GM18520 (cell line): ENCODE data around the gene B4GAT1.

Experiments used
- ATAC-seq: cut with Tn5 transposase; IDR thresholded peaks from one replicate; pipeline ENCODE4 v1.9.1; 2021; ENCODE audit not compliant: unreplicated experiment

Gene B4GAT1

DNA sequence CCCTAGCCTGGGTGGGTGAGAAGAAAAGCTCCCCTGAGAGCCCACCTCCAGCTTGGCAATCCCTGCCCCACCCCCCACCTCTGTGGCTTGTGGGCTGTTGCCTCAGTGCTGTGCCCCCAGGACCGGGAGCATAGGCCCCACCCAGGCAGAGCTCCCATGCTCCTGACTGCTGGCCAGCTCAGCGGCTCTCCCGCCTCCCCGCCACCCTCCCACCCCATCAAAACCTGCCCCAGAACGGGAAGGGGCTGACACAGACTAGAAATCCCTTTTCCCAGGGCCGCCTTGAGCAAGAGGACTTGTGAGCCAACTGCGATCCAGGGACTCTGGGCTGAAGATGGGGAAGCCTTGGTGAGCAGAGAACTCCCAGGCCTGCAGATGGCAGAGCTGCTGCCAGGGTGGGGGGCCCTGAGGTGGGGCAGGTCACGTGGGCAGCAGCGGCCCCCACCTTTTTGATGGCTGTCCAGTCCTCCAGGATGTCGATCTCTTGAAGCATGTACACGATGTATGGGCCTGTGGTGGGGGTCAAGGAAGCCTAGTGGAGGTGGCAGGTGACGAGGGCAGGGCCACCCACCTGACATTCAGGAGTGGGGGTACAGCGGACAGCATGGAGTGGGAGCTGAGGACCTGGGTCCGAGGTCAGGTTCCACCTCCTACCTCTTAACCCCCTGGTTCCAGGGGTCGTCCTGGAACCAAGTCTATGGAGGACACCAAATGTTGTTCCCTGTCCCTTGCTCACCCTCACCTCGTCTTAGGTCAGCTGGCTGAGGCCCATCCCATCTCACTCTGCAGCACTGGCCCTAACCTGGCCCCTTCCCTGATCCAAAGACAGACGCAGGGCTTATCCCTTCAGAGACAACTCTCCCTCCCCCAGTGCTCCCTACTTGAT lies 8.9 kb downstream of the B4GAT1 start:
- ATAC-seq = no peak

DNA sequence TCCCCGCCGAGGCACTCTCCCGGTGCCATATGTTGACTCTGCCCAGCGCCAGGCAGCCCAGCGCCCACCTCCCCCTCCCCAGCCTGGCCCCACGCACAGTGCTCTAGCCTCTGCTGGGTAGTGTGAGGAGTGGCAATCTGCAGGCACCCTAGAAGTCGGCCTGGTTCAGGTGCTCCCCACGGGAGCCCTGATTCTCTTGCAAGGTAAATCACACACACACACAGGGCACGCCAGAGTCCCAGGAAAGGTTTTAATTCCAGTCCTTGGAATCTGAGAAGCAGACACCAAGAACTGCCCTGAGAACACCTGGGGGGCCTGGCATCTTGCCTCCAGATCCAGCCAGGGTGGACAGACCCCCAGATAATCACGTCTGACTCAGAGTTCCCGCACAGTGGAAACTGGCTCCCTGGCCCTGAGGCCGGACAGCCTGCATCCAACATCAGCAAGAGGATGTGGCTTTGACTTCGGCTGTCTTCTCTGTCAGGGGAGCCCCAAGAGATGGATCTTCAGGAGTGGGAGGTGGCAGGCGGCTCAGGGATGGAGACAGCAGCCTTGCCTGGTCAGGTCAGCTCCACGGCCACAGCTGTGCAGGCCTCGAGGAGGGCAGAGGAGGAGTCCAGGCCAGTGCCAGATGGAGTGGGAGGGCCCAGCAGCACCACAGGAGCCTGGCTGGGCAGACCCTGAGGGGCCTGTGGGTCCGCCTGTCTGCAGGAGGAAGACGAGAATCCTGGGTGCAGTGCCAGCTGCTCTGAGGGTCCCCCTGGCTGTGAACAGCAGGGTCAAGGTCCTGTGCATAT lies 10.1 kb downstream of the B4GAT1 start:
- no peak for ATAC-seq

DNA sequence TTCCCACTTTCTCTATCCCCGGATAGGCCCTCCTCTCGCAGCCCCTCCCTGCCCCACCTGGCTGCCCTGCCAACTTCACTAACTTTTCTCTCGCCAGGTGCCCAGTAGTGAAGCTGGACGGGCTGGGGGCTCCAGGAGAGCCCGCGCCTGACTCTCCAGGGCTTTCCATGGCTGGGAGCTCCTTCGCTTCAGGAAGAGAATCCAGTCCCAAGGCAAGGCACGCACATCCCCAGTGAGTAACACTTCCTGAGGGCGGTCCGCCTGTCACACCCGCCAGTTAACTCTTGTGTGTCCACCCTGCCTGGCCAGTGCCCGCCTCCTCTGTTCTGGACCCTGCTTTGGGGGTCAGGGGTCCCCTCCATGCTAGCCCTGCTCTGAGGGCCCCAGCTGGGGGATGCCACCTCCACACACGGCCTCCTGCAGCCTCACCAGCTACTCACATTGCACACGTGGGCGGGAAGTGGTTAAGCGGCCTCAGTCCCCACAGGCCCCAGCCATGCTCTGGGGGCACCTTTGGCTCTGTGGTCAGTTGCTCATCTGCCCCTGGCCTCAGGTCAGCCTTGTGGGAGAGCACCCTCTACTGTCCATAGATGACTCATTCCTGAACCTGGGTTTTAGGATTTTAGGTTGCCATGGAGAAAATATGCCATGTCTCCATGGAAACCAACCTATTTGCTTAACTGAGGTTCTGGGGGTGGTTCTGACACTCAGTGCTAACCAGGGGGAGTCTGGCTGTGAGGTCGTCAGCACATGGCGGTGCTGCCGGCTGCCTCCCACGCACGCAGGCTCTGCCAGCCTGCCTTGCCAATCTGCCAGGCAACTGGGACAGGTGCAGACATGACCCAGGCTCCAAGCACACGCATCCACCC lies 11.0 kb downstream of the B4GAT1 start, which contains the start of gene RIN1:
TSS of gene RIN1 (minus strand) at position 201 of the 869 bp plus-strand sequence. CDS start at position 169, 32 bp downstream.
- ATAC-seq = peak; percentile 63

DNA sequence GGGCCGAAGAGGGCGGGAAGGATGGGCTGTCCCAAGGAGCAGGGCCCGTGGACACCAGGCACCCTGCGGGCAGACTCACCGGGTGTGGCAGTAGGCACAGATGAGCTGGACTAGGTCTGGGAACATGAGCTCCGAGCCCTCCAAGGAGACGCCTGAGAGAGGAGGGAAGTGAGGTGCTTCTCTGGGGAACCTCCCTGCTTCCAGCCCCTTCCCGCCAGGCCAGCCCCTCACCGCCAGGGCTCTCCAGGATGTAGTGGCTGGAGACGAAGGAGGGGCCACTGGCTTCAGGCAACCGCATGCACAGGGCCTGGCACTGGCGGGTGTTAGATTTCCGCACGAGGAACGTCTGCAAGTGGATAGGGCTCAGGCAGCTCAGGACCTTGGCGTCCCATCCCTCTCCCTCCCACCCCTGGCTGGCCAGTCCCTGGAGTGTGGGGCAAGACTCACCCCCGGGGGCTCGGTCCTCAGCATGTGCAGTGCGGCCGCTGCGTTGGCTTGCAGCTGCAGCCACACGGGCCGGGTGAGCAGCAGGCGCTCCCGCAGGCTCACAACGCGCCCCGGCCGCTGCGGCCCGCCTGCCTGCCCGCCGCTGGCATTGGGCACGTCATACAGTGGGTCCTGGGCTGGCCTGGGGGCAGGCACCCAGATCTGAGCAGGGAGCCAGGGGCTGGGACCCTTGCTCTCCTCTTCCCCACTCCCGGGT lies 11.7 kb downstream of the B4GAT1 start:
- ATAC-seq = no peak

DNA sequence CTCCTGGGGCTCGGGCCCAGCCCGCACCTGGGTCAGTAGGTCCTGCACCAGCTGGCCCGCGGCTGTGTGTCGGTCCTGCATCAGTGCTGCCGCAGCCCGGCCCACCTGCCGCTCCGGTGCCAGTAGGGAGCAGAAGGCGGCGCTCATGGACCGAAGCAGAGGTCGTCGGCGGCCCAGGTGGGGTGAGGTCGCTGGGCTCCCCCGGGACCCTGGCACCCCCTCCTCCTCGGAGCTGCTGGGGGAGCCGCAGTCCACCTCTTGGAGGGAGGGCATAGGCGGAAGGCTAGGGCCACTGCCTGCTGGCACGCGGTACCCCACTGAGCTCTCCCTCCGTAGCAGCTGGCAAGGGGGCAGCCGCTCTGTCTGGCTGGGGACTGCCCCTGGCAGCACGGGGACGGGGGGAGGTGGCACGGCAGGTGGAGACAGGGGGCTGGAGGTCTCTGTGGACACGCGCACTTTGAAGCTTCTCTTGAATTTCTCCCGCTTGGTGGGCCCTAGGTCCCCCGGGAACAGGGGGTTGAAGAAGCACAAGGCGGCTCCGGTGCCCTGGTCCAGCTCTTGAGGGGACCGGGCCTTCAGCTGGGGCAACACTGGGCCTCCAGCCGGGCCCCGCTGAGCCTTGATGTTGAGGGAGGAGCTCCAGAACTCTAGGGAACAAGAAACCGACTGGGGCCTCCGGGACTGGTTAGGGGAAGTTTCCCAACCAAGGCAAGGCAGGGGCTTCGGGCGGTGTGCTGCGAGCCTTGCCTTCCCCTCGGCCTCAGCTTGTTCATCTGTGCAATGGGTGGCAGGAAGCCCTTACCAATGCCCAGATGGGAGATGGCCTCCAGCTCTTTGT lies 12.6 kb downstream of the B4GAT1 start:
- ATAC-seq = no peak

DNA sequence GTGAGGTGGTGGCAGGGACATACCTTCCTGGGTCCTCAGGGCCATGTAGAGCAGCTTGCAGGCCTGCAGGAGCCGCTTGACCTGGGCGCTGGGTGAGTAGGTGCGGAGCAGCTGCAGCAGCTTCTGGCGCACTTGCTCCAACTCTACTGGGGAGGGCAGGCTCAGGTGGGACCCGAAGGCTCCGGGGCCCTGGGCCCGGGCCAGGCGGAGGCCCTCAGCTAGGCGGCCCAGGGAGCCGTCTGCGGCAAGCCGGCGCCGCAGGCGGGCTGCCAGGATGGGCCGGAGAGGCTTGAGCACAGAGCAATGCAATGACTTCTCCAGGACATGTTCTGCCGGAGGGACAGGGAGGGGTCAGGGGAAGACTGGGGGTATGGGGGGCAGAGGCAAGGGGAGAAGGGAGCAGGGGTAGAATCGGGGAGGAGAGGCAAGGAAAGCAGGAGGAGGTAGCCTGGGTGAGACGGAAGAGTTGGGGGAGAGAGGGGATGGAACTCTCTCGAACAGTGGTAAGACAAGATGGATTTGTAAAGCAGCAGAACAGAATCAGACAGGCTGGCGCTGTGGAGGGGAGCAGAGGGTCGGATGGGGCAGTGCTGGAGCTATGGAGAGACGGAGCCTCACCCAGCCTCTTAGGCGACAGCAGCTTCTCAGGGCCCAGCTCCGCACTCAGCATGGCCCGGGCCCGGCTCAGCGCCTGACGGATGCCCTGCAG lies 13.4 kb downstream of the B4GAT1 start:
- ATAC-seq = no peak

DNA sequence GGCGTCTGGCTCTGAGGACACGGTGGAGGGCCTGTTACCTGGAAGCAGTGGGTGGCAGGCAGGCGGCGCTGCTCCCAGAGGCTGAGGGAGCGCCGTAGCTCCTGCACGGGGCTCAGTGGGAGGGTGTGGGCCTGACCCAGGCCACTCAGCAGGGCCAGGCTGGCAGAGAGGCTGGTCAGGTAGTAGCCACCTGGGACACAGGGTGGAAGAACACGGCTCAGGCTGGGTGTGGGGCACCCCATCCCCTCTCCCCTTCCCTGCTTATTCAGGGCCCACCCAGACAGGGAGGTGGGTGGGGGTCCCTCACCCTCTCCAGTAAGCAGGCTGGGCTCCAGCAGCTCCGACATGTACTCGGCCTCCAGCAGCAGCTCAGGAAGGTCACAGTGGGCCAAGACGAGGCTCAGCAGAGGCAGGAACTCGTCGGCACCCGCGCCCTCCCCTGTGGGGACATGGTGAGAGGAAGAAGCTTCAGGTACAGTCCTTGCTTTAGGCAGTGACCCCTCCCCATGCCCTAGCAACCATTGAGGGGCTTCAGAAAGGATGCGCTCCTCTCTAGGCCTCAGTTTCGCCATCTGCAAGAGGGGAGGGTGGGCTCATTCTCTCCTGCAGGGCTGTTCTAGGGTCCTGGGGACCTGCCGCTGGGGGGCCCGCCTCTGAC lies 14.1 kb downstream of the B4GAT1 start:
- no peak for ATAC-seq

DNA sequence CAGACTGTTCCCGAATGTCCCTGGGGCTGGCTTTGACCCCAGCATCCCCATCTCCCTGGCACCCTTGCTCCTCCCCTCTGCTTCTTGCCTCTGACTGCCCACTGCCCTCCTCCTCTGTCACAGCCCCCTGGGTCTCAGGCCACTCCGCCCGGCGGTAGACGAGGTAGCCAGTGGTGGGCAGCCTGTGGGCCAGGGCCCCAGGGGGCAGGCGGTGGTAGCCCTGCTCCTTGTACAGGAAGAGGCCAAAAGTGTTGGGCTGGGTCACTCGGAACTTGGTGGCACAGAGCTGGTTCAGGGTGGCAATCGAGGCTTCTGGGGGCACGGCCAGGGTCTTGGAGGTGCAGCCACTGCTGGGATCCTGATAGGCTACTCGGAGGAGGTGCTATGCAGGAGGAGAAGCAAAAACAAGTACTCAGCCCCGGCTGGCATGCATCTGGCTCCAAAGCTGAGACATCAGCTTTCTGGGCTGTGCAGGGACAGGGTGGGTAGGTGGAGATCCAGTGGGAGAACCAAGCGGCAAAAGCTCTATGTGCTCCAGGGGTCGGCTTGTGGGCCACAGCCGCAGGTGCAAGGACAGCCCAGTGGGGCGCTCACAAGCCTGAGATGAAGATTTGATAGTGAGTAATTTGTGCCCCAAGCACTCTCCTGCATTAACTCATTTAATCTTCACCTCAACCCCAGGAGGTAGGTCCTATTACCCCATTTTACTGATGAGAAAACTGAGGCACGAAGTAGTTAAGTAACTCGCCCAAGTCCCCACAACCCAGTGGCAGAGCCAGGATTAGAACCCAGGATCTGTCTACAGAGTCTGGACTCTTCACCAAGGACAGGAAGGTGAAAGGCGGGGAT lies 14.8 kb downstream of the B4GAT1 start:
- ATAC-seq = no peak

DNA sequence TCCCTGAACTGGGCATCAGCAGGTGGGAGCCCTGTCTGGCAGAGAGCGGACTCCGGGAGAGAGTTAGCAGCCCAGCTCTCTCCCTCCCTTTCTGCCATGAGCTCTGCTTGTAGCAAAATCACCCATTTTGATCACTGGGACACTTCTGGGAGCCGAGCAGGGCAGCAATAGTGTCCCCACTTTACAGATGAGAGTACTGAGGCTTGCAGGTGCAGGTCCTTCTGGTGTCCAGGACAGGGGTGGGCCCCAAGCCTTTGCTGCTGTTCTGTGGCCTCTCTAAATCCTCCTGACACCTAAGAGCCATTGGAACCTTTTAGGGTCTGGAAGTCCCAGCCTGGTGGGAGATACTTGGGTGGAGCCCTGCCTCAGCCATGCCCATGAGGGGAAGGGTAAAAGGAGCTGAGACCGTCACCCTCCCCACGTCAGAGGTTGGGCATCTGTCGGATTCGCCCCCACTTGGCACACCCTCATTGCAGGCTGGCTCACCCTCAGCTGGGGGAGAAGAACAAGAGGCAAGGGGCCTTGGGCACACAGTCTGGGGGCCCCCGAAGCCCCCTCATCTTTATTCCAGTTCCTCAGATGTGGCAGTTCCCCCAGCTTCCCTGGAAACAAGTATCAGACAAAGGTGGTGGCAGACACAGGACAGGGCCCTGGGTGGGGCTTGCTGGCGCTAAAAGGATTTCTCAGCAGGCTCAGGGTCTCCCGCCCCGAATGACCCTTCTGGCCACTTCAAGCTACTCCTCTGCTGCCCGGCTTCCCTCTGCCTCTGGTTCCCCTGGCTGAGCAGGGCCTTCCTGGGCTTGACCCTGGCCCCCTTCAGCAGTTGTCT lies 15.7 kb downstream of the B4GAT1 start:
- no peak for ATAC-seq

DNA sequence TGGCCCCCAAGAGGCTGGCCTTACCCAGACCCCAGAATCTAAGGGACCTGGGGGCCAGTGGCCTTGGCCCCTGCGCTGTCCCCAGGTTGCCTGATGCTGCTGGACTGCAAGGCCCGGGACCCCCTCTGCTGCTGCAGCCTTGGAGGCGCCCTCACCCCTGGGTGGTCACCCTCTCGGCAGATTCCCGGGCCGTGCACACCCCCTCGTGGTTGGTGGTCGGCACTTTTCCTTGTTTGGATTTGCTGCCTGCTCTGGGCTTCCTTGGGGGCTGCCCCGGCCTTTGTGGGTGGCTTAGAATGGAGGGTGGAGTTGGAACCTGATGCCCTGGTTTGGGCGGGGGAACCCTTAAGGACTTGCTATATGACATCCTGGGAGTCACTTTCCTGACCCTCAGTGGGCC lies 16.5 kb downstream of the B4GAT1 start:
- no peak for ATAC-seq

DNA sequence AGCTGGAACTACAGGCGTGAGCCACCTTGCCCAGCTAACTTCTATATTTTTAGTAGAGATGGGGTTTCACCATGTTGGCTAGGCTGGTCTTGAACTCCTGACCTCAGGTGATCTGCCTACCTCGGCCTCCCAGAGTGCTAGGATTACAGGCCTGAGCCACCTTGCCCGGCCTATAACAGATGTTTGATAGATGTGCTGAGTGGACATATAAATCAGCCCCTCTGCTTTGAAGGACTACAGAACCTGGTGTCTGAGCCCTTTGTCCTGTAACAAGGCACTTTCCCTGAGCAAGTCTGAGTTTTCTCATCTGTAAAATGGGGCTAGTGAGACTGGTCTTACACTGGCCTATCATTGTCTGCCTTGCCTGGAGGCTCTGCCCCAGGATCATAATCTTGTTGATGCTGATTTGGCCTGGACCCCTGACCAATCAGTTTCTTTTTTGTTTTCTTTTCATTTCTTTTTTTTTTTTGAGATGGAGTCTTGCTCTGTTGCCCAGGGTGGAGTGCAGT lies 18.2 kb downstream of the B4GAT1 start:
- ATAC-seq = no peak

DNA sequence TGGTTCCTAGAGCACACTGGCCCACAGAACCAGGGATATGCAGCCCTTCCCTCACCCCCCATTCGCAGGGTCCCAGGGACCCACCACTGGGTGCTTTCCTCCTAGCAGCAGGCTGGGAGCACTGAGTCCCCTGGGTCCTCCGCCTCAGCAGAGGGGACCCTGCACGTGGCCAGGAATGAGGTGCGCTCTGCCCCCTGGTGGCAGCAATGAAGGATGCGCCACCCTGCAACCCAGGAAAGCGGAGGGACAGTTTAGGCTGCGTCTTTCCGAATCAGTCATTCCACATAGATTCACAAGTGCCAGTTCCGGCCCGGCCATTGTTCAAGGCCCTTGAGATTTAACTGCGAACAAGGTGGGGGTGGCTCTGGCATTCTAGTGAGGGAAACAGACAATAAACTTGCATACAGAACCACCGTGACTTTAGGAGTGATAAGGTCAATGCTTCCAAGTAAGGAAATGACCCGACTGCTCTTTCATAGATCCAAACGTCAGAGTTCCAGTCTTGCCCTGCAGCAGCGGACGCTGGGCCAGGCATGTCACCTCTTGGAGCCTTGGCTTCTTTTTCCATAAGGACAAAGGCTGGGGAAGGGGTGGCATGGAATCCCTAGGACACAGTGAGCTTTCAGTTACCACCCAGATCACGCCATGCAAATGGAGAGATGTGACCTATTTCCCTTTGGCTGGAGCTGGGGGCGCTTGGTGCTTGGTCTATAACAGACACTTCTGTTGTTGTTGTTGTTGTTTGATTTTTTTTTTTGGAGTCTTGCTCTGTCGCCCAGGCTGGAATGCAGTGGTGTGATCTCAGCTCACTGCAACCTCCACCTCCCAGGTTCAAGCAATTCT lies 18.9 kb downstream of the B4GAT1 start:
- ATAC-seq = no peak

DNA sequence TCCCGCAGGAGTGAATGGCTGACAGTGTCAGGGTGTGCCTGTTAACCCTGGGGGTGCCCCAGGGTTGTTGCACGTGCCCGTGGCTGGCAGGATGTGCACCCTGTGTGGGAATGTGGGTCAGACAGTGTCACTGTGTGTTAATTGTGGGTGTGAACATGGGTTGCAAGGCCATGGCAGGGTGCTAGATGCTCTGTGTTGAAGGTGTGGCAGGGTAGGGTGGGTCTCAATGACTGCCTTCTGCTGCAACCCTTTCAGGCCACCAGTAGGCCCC lies 19.5 kb downstream of the B4GAT1 start:
- ATAC-seq = no peak

DNA sequence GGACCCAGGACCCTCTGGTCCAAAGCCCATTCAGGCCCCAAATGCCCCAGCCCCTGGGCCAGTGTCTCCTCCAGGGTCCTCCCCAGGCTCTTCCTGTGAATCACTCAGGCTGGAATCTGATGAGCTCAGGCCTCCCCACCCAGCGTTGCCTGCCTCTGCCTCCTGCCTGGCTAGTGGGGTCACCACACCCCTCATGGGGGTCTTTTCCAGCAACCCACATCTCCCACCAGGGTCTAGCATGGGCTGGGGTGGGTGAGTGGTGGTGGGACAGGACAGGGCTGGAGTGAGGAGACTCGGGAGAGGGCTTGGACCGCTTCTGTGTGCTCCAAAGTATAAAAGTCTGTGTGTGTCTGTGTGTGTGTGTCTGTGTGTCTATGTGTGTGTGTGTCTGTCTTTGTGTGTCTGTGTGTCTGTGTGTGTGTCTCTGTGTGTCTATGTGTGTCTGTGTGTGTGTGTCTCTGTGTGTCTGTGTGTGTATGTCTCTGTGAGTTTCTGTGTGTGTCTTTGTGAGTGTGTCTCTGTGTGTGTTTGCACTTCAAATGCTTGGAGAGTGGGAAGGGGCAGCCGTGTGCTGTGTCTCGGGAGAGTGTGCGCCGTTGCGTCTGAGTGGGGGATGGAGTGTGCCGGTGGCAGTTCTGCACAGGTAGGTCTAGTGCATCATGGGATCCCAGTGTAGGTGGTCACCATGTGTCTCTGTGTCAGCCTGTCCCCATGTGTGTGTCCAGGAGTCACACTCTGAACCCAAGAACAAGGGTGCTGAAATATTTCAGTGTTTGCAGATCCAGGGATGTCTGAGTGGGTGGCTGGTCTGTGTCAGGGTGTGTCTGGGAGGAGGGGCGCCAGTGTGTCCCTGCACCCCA lies 20.0 kb downstream of the B4GAT1 start:
- no peak for ATAC-seq
